ENCODE data around the gene ABHD8.

ABHD8 gene

DNA sequence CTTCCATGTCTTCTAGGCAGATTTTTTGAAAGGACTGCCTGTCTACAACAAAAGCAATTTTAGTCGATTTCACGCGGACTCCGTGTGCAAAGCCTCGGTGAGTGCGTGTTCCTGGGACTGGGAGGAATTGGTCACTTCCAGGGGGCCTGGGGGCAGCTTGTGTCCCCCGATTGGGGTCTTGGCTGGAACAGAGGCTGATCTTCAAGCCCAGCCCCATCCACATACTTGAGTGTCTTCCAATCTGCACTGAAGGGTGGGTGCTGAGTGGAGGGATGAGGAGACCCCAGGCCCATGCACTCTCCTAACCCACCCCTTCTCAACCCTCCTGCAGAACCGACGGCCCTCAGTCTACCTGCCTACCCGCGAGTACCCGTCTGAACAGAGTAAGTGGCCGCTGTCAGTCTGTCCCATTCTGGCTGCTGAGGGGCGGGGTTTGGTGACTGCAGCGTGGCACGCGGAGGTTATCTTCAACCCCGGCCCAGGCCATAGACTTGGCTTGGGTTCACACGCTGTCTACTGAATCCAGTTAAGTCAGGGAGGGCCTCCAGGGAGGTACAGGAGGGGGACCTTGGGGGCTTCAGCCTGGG is 10.9 kb upstream of the ABHD8 start:
- H3K27ac ChIP-seq (ENCODE audit: low read depth, low read length): no peak overlapping the region
- H4K20me1 ChIP-seq (ENCODE audit: control insufficient read depth, insufficient read depth, low read depth, low read length): peaks cover 9% of the 10 kb centered on the region; the same call in 1 of the 2 replicates
- H3K4me1 ChIP-seq (ENCODE audit: control insufficient read depth, low read length): peaks cover 10% of the 10 kb centered on the region
- no peak overlapping the region for H3K4me3 ChIP-seq (ENCODE audit: low read length)
- TF ChIP-seq EZH2phosphoT487 (IDR thresholded peaks at IDR 0.05; ENCODE audit: borderline replicate concordance, low read length): no peak
- TF ChIP-seq, protein P1, sequence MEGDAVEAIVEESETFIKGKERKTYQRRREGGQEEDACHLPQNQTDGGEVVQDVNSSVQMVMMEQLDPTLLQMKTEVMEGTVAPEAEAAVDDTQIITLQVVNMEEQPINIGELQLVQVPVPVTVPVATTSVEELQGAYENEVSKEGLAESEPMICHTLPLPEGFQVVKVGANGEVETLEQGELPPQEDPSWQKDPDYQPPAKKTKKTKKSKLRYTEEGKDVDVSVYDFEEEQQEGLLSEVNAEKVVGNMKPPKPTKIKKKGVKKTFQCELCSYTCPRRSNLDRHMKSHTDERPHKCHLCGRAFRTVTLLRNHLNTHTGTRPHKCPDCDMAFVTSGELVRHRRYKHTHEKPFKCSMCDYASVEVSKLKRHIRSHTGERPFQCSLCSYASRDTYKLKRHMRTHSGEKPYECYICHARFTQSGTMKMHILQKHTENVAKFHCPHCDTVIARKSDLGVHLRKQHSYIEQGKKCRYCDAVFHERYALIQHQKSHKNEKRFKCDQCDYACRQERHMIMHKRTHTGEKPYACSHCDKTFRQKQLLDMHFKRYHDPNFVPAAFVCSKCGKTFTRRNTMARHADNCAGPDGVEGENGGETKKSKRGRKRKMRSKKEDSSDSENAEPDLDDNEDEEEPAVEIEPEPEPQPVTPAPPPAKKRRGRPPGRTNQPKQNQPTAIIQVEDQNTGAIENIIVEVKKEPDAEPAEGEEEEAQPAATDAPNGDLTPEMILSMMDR (IDR thresholded peaks at IDR 0.05; ENCODE audit: low read depth, low read length, poor library complexity, severe bottlenecking): no peak
- H3K9me2 ChIP-seq (replicated peaks; ENCODE audit: control insufficient read depth, low read length): no peaks in the 10 kb centered on the region
- peaks cover 48% of the 10 kb centered on the region for H3K36me3 ChIP-seq (ENCODE audit: control insufficient read depth, low read length)
- H3K9me3 ChIP-seq (ENCODE audit: control insufficient read depth, insufficient read depth, low read length): no peaks in the 10 kb centered on the region
- H3K4me2 ChIP-seq (ENCODE audit: low read length): no peak overlapping the region
- peaks cover 42% of the 10 kb centered on the region for H3K79me2 ChIP-seq (ENCODE audit: control insufficient read depth, low read length)
- H3K27me3 ChIP-seq (ENCODE audit: control insufficient read depth, low read length): no peaks in the 10 kb centered on the region
- H3F3A ChIP-seq (ENCODE audit: control insufficient read depth, insufficient read depth): no peaks in the 10 kb centered on the region

DNA sequence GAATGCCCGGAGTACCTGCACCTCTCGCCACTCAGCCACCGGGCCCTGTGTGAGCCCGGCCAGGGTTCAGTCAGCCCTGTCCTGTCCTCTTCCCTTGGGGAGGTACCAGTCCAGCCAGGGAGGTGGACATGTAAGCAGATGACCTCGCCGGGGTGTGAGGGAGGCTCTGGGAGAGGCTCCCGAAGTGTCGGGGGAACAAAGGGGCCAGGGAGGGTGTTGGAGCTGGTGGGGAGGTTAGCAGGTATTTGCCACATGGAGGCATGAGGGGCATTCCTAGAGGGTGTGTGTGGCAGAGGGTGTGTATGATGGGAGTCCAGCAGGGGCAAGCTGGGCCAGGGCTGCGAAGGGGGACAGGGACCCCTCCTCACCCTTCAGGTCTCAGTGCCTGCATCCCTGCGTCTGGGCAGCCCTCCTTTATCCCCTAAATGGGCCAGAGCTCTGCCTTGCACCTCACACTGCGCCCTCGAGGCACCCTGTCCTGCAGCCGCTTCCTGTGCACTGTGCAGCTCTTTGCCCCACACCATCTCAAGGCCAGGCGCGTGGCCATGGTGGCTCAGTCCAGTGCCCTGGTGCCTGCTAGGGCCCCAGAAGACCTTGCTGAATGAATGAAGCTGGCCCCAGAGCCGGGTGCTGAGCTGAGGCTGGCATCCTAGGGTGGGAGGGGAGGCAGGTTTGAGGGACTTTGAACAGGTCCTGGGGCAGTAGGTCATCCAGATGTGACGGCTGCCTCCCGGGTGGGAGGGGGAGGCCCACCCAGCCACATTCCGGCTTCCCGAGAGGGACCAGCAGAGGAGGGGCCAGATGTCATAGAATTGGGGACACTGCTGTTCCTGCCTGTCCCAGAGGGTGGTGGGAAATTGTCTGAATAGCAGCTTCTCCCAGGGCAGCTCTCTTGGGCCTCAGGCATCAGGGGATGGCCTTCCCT is 9.2 kb upstream of the ABHD8 start:
- Histone ChIP-seq H3K4me1 (ENCODE audit: control insufficient read depth, low read length) (peaks cover 15% of the 10 kb centered on the region), H3F3A (ENCODE audit: control insufficient read depth, insufficient read depth) (no peaks in the 10 kb centered on the region), H3K36me3 (ENCODE audit: control insufficient read depth, low read length) (peaks cover 45% of the 10 kb centered on the region), H3K79me2 (ENCODE audit: control insufficient read depth, low read length) (peaks cover 47% of the 10 kb centered on the region), H3K9me3 (ENCODE audit: control insufficient read depth, insufficient read depth, low read length) (no peaks in the 10 kb centered on the region), H4K20me1 (ENCODE audit: control insufficient read depth, insufficient read depth, low read depth, low read length) (peaks cover 9% of the 10 kb centered on the region; the same call in 1 of the 2 replicates), H3K4me3 (ENCODE audit: low read length) (no peak overlapping the region), H3K27ac (ENCODE audit: low read depth, low read length) (no peak overlapping the region), H3K27me3 (ENCODE audit: control insufficient read depth, low read length) (no peaks in the 10 kb centered on the region), H3K9me2 (replicated peaks; ENCODE audit: control insufficient read depth, low read length) (no peaks in the 10 kb centered on the region), H3K4me2 (ENCODE audit: low read length) (no peak overlapping the region)
- TF ChIP-seq EZH2phosphoT487 (IDR thresholded peaks at IDR 0.05; ENCODE audit: borderline replicate concordance, low read length): no peak
- TF ChIP-seq, protein P1 (IDR thresholded peaks at IDR 0.05; ENCODE audit: low read depth, low read length, poor library complexity, severe bottlenecking): no peak

GRCh38 chr19:17311455-17312188 is 8.4 kb upstream of the ABHD8 start:
- Histone ChIP-seq H3K4me2 (ENCODE audit: low read length) (no peak overlapping the region), H3K36me3 (ENCODE audit: control insufficient read depth, low read length) (peaks cover 46% of the 10 kb centered on the region), H3K9me3 (ENCODE audit: control insufficient read depth, insufficient read depth, low read length) (no peaks in the 10 kb centered on the region), H4K20me1 (ENCODE audit: control insufficient read depth, insufficient read depth, low read depth, low read length) (peaks cover 9% of the 10 kb centered on the region; the same call in 1 of the 2 replicates), H3K4me1 (ENCODE audit: control insufficient read depth, low read length) (peaks cover 21% of the 10 kb centered on the region), H3F3A (ENCODE audit: control insufficient read depth, insufficient read depth) (no peaks in the 10 kb centered on the region), H3K79me2 (ENCODE audit: control insufficient read depth, low read length) (peaks cover 56% of the 10 kb centered on the region), H3K4me3 (ENCODE audit: low read length) (no peak overlapping the region), H3K27me3 (ENCODE audit: control insufficient read depth, low read length) (no peaks in the 10 kb centered on the region), H3K9me2 (replicated peaks; ENCODE audit: control insufficient read depth, low read length) (no peaks in the 10 kb centered on the region), H3K27ac (ENCODE audit: low read depth, low read length) (no peak overlapping the region)
- TF ChIP-seq, protein P1 (IDR thresholded peaks at IDR 0.05; ENCODE audit: low read depth, low read length, poor library complexity, severe bottlenecking): no peak
- no peak for TF ChIP-seq EZH2phosphoT487 (IDR thresholded peaks at IDR 0.05; ENCODE audit: borderline replicate concordance, low read length)
